Measurements from ENCODE around the gene CSNK2A3.

DNA sequence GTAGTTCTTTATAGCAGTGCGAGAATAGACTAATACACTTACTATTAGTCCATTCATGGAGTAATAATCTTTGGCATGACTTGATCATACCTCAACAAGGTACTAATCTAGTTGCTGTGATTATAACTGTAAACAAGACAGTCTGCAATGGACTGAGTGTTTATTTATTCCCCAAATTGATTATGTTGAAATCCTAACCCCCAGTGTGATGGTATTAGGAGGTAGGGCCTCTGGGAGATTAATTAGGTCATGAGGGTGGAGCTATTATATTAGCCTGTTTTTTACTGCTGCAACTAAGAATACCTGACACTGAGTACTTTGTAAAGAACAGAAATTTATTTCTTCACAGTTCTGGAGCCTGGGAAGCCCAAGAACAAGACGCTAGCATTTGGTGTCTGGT is 30.9 kb upstream of the CSNK2A3 start:
- TF ChIP-seq, protein P1, sequence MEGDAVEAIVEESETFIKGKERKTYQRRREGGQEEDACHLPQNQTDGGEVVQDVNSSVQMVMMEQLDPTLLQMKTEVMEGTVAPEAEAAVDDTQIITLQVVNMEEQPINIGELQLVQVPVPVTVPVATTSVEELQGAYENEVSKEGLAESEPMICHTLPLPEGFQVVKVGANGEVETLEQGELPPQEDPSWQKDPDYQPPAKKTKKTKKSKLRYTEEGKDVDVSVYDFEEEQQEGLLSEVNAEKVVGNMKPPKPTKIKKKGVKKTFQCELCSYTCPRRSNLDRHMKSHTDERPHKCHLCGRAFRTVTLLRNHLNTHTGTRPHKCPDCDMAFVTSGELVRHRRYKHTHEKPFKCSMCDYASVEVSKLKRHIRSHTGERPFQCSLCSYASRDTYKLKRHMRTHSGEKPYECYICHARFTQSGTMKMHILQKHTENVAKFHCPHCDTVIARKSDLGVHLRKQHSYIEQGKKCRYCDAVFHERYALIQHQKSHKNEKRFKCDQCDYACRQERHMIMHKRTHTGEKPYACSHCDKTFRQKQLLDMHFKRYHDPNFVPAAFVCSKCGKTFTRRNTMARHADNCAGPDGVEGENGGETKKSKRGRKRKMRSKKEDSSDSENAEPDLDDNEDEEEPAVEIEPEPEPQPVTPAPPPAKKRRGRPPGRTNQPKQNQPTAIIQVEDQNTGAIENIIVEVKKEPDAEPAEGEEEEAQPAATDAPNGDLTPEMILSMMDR (IDR thresholded peaks at IDR 0.05) = no peak
- TF ChIP-seq EZH2 (IDR thresholded peaks at IDR 0.05; ENCODE audit: borderline replicate concordance, insufficient read depth, low read depth, low read length, poor library complexity, severe bottlenecking) = no peak

All from B cell (primary cell).